ENCODE results near the gene SLC3A2. TPM values are rescaled to one million over a fixed set of nuclear protein-coding genes. Genes with fewer than 3 reads are reported as not detected.

Gene SLC3A2
- total RNA-seq, 1 experiment from 2014 or later: 290 TPM

DNA sequence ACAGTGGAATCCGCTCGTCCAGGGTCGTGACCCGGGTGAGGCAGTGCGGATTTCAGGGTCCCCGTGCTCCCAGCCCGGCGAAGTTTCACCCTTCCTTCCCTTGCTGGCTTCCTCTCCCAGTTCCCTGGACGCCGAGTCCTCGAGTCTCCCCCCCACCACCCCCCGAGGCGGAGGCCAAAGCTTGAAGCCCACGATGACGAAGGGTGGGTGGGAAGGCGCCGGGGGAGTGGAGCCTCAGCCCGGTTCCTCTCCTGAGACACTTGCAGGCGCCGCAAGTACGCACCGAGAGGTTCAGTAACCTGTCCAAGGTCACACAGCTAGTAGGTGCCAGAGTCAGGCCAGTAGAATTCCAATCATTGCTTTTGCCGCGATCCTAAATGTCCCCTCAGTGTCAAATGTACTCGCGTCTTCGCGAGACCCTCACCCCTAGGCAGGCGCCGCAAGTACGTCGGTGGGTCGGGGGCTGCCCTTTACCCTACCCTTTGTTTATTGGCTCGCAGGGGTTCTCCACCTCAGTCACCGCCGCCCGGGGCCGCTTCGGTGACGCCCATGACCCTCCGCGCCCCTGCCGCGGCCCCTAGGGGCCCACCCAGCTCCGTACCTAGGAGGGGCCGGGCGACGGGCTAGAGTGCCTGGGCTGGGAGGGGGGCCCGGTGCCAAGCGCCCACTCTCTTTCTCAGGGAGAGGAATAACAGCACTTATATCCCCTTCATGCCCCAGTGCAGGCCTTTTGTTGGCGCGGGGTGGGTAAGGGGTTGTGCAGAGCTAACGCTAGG, 46.2 kb downstream of the SLC3A2 start:
- H4K20me1 ChIP-seq (ENCODE audit: control insufficient read depth, insufficient read depth, insufficient read length): no peaks in the 10 kb centered on the region
- no peak overlapping the region for H2BK5ac ChIP-seq (ENCODE audit: insufficient read length, low read length)
- Mint-ChIP-seq H3K27me3 (ENCODE audit: low read depth) (peaks cover 89% of the 10 kb centered on the region), H3K9me3 (no peaks in the 10 kb centered on the region; a peak in 1 of 5 replicates), H3K27ac (no peak overlapping the region), H3K4me1 (peaks cover 38 to 55% of the 10 kb centered on the region in 2 experiments), H3K4me3 (peak overlapping the region; percentile 65 to 84), H3K36me3 (ENCODE audit: insufficient read depth in 1 of 3, low read depth in 3 of 3) (no peaks in the 10 kb centered on the region; a peak in 1 of 7 replicates)
- no CpG with 5 or more reads among the region's 53 CpGs for WGBS (ENCODE audit: extremely low coverage, insufficient read length, low lambda C conversion rate)
- no peaks in the 10 kb centered on the region for H3K79me1 ChIP-seq (ENCODE audit: insufficient read depth, low read depth, low read length, poor library complexity, severe bottlenecking)
- H3K79me2 ChIP-seq (ENCODE audit: insufficient read depth, low read length): no peaks in the 10 kb centered on the region
- H3K56ac ChIP-seq (ENCODE audit: insufficient read length, low read depth, low read length): no peak overlapping the region
- no peak overlapping the region for H3K9ac ChIP-seq (ENCODE audit: extremely low read depth, insufficient read length, low read length)
- H2AK5ac ChIP-seq (ENCODE audit: insufficient read length, low read length): no peak overlapping the region
- no peak overlapping the region for H3K18ac ChIP-seq (ENCODE audit: insufficient read length, low read depth, low read length)
- no peak overlapping the region for H3K27ac ChIP-seq (ENCODE audit: insufficient read length, low read depth, low read length)
- no peak overlapping the region for H2BK20ac ChIP-seq (ENCODE audit: low read depth, low read length, poor library complexity, severe bottlenecking)
- H4K8ac ChIP-seq (replicated peaks; ENCODE audit: insufficient read length, low read depth, low read length): no peak overlapping the region
- no peak overlapping the region for H3K23ac ChIP-seq (ENCODE audit: insufficient read length, low read depth, low read length)
- no peak overlapping the region for H4K5ac ChIP-seq (ENCODE audit: insufficient read length, low read depth, low read length)
- no peak overlapping the region for H3K4ac ChIP-seq (ENCODE audit: low read depth, low read length)
- peak overlapping the region; percentile 54 for H3K4me2 ChIP-seq (ENCODE audit: insufficient read depth, insufficient read length, low read length)
- H3K14ac ChIP-seq (ENCODE audit: insufficient read depth, low read length): no peak overlapping the region
- H3K9me3 ChIP-seq (ENCODE audit: control insufficient read depth, low read depth, low read length): no peaks in the 10 kb centered on the region
- H3K27me3 ChIP-seq (ENCODE audit: insufficient read depth, low read length): peaks cover 17% of the 10 kb centered on the region; the same call in 1 of the 2 replicates
- H4K91ac ChIP-seq (ENCODE audit: insufficient read length, low read depth, low read length): no peak overlapping the region
- H2BK12ac ChIP-seq (ENCODE audit: insufficient read length, low read depth, low read length): no peak overlapping the region
- H2BK15ac ChIP-seq (ENCODE audit: low read depth, low read length): no peak overlapping the region
- H2BK120ac ChIP-seq (ENCODE audit: low read depth, low read length, poor library complexity, severe bottlenecking): no peak overlapping the region
- no peak overlapping the region for H2AFZ ChIP-seq (ENCODE audit: low read length)
- TF ChIP-seq, protein P1, sequence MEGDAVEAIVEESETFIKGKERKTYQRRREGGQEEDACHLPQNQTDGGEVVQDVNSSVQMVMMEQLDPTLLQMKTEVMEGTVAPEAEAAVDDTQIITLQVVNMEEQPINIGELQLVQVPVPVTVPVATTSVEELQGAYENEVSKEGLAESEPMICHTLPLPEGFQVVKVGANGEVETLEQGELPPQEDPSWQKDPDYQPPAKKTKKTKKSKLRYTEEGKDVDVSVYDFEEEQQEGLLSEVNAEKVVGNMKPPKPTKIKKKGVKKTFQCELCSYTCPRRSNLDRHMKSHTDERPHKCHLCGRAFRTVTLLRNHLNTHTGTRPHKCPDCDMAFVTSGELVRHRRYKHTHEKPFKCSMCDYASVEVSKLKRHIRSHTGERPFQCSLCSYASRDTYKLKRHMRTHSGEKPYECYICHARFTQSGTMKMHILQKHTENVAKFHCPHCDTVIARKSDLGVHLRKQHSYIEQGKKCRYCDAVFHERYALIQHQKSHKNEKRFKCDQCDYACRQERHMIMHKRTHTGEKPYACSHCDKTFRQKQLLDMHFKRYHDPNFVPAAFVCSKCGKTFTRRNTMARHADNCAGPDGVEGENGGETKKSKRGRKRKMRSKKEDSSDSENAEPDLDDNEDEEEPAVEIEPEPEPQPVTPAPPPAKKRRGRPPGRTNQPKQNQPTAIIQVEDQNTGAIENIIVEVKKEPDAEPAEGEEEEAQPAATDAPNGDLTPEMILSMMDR (conservative IDR thresholded peaks at IDR 0.05): no peak
- H3K4me1 ChIP-seq (ENCODE audit: insufficient read depth, low read length): no peaks in the 10 kb centered on the region; the same call in 1 of the 2 replicates
- peaks cover 16% of the 10 kb centered on the region for H3K23me2 ChIP-seq (ENCODE audit: insufficient read length, low read depth, low read length, poor library complexity, severe bottlenecking)
- no peak for DNase-seq
- H3T11ph ChIP-seq (ENCODE audit: low read length): no peak overlapping the region

All from H9 (cell line).